Measurements from ENCODE around the gene HSPB6.
"Not testable (repeated sequence)": the region's sequence is repeated elsewhere in the genome, so short reads cannot be mapped to it uniquely, and the experiment has no call there.

HSPB6 gene, protein sequence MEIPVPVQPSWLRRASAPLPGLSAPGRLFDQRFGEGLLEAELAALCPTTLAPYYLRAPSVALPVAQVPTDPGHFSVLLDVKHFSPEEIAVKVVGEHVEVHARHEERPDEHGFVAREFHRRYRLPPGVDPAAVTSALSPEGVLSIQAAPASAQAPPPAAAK

GRCh38 chr19:35756377-35757230 lies at the start of gene HSPB6:
Gene HSPB6 (minus strand): TSS chr19:35757029. CDS start chr19:35757008, 21 bp downstream.
- peak within 1 kb of the TSS; percentile 97 for H3K27ac ChIP-seq
- TF ChIP-seq, protein P1, sequence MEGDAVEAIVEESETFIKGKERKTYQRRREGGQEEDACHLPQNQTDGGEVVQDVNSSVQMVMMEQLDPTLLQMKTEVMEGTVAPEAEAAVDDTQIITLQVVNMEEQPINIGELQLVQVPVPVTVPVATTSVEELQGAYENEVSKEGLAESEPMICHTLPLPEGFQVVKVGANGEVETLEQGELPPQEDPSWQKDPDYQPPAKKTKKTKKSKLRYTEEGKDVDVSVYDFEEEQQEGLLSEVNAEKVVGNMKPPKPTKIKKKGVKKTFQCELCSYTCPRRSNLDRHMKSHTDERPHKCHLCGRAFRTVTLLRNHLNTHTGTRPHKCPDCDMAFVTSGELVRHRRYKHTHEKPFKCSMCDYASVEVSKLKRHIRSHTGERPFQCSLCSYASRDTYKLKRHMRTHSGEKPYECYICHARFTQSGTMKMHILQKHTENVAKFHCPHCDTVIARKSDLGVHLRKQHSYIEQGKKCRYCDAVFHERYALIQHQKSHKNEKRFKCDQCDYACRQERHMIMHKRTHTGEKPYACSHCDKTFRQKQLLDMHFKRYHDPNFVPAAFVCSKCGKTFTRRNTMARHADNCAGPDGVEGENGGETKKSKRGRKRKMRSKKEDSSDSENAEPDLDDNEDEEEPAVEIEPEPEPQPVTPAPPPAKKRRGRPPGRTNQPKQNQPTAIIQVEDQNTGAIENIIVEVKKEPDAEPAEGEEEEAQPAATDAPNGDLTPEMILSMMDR (IDR thresholded peaks at IDR 0.05) = no peak
- no peak for TF ChIP-seq ZFX (IDR thresholded peaks at IDR 0.05; ENCODE audit: borderline replicate concordance)

DNA sequence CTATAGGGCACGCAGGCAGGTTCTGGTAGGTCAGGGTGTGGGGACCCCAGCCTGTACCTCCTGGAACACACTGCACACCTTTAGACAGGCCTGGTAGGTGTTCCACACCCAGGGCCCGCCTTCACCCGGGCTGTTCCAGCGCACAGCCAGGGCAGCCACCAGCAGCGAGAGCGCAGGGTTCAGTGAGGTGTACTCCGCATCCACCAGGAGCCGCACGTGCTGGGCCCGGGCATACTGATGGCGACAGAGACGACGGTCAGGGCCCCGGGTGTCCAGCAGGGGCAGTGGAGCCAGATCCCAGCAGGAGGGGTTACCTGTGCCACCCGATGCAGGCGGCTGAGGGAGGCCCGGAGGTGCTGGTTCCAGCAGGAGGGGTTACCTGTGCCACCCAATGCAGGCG lies 49.8 kb upstream of the HSPB6 start:
- TF ChIP-seq, protein P1 (IDR thresholded peaks at IDR 0.05) = no peak
- no peak for TF ChIP-seq ZFX (IDR thresholded peaks at IDR 0.05; ENCODE audit: borderline replicate concordance)
- no peak overlapping the region for H3K27ac ChIP-seq

- TF ChIP-seq, protein P1 (IDR thresholded peaks at IDR 0.05) = no peak
- no peak for TF ChIP-seq ZFX (IDR thresholded peaks at IDR 0.05; ENCODE audit: borderline replicate concordance)
- H3K27ac ChIP-seq = no peak overlapping the region
Measured at GRCh38 chr19:35805526-35806102, 48.8 kb upstream of the HSPB6 start.

DNA sequence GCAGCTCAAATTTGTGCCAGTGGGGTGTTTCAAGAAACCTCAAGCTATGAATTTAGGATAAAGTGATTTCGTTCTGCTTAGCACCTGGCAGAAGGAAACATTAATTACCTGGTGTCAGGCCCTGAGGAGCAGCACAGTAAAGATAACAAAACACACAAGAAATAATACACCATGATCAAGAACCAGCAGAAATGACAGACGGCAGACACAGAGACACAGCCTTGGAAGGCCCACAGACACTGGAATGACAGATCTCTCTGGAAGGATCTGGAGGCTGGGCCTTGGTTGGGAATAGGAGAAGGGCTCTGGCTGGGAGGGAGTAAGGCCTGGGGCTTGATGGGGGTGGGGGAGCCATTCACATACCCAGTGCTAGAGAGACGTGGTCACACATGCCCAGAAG lies 45.0 kb upstream of the HSPB6 start:
- no peak for TF ChIP-seq ZFX (IDR thresholded peaks at IDR 0.05; ENCODE audit: borderline replicate concordance)
- TF ChIP-seq, protein P1 (IDR thresholded peaks at IDR 0.05) = no peak
- no peak overlapping the region for H3K27ac ChIP-seq

- no peak overlapping the region for H3K27ac ChIP-seq
- TF ChIP-seq, protein P1 (IDR thresholded peaks at IDR 0.05) = no peak
- TF ChIP-seq ZFX (IDR thresholded peaks at IDR 0.05; ENCODE audit: borderline replicate concordance) = no peak
Measured at GRCh38 chr19:35797663-35798062, 40.8 kb upstream of the HSPB6 start.

GRCh38 chr19:35796645-35797542 lies 40.1 kb upstream of the HSPB6 start:
- no peak for TF ChIP-seq ZFX (IDR thresholded peaks at IDR 0.05; ENCODE audit: borderline replicate concordance)
- TF ChIP-seq, protein P1 (IDR thresholded peaks at IDR 0.05) = no peak
- H3K27ac ChIP-seq = no peak overlapping the region

DNA sequence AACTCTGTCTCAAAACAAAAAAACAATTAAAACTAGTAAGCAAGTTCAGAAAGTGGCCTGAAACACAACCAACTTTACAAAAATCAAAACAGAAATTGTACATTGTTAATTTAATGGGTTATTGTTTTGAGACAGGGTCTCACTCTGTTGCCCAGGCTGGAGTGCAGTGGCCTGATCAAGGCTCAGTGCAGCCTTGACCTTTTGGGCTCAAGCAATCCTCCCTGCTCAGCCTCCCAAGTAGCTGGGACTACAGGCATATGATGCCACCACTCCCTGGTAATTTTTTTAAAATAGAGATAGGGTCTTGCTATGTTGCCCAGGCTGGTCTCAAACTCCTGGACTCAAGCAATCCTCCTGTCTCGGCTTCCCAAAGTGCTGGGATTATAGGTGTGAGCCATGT lies 38.7 kb upstream of the HSPB6 start:
- not testable (repeated sequence) for H3K27ac ChIP-seq
